Caco-2 (cell line): ENCODE measurements around the gene C4orf50. TPM values are rescaled to one million over a fixed set of nuclear protein-coding genes. Genes with fewer than 3 reads are reported as not detected.

Experiments used
- BruUV-seq: library from RNA; stranded (reverse); fragments of 400-500 nt; replicated peaks from 2 replicates; lab custom pipeline; 2021; lab: Mats Ljungman, UMichigan
- CTCF ChIA-PET: fragments of 300-600 bp; sonication (Branson Sonifier 250); formaldehyde crosslinking; loops from one replicate; lab custom pipeline; 2022; ENCODE audit warnings: antibody characterized with exemption; lab: Charles Lee
- POLR2A ChIA-PET: fragments of 300-600 bp; sonication (Branson Sonifier 250); formaldehyde crosslinking; loops from one replicate; lab custom pipeline; 2022; ENCODE audit warnings: antibody characterized with exemption; lab: Charles Lee
- DNase-seq, 2 experiments: peaks; one replicate each; pipeline versions ENCODE4 v3.0.0 to v3.0.0-alpha.2; 2020 to 2022
- H3K27me3 ChIP-seq: replicated peaks from 2 replicates; pipeline ENCODE4 v1.6.0; 2011; ENCODE audit warnings: low read length; ENCODE audit not compliant: control insufficient read depth, insufficient read depth
- H3K36me3 ChIP-seq: 2 replicates; pipeline ENCODE4 v1.5.1; 2011; ENCODE audit warnings: low read length; ENCODE audit not compliant: control insufficient read depth, insufficient read depth
- H3K4me1 ChIP-seq: fragments of 250-450 bp; sonication (Bioruptor Pico); 2 replicates; pipeline ENCODE4 v1.5.1; 2020; ENCODE audit warnings: mild to moderate bottlenecking
- H3K4me3 ChIP-seq: 2 replicates; pipeline ENCODE4 v1.5.1; 2011; ENCODE audit warnings: low read depth, mild to moderate bottlenecking, control low read depth, low read length
- H3K9me3 ChIP-seq: fragments of 250-450 bp; sonication (Bioruptor Pico); 2 replicates; pipeline ENCODE4 v1.5.1; 2020; ENCODE audit warnings: mild to moderate bottlenecking, moderate library complexity
- H3K27ac Mint-ChIP-seq: one replicate; pipeline ENCODE4 v1.8.0; 2022; ENCODE audit warnings: mixed read lengths; ENCODE audit not compliant: unreplicated experiment
- H3K27me3 Mint-ChIP-seq: one replicate; pipeline ENCODE4 v1.8.0; 2022; ENCODE audit warnings: mixed read lengths; ENCODE audit not compliant: insufficient read depth, unreplicated experiment
- H3K36me3 Mint-ChIP-seq: one replicate; pipeline ENCODE4 v1.8.0; 2022; ENCODE audit warnings: mild to moderate bottlenecking, mixed read lengths; ENCODE audit not compliant: insufficient read depth, unreplicated experiment
- H3K4me1 Mint-ChIP-seq: one replicate; pipeline ENCODE4 v1.8.0; 2022; ENCODE audit warnings: low read depth, mixed read lengths; ENCODE audit not compliant: unreplicated experiment
- H3K4me3 Mint-ChIP-seq: one replicate; pipeline ENCODE4 v1.8.0; 2022; ENCODE audit warnings: mild to moderate bottlenecking, moderate library complexity, mixed read lengths; ENCODE audit not compliant: unreplicated experiment
- H3K9me3 Mint-ChIP-seq: one replicate; pipeline ENCODE4 v1.8.0; 2022; ENCODE audit warnings: mixed read lengths; ENCODE audit not compliant: unreplicated experiment
- CTCF ChIP-seq, 2 experiments: fragments of 200-600 bp in 1 of 2; IDR thresholded peaks; 1 replicate in 1 of 2; 2 replicates in 1 of 2; pipeline versions ENCODE4 v1.5.1 to v1.8.0; 2011 to 2022; ENCODE audit warnings: antibody characterized with exemption in 1 of 2, control low read depth in 1 of 2, inconsistent platforms in 1 of 2, low read depth in 1 of 2, low read length in 1 of 2, mild to moderate bottlenecking in 1 of 2, moderate library complexity in 1 of 2; ENCODE audit not compliant: insufficient read depth in 1 of 2, severe bottlenecking in 1 of 2, unreplicated experiment in 1 of 2
- intact Hi-C: fragments of 100-400 bp; cut with micrococcal nuclease; formaldehyde crosslinking; loops from one replicate; pipeline ENCODE4 v1.10.0; 2022; ENCODE audit not compliant: unreplicated experiment
- total RNA-seq: library from RNA; stranded (reverse); gene quantifications from 2 replicates; pipeline ENCODE4 v1.2.3, GENCODE V29; 2022

C4orf50 gene
- total RNA-seq, 1 experiment from 2014 or later, result not detected

GRCh38 chr4:6030679-6031078 is 12.4 kb upstream of the C4orf50 start:
- no peaks in the 10 kb centered on the region for H3K27me3 ChIP-seq
- no peak for DNase-seq
- no peaks in the 10 kb centered on the region for H3K9me3 Mint-ChIP-seq
- H3K36me3 ChIP-seq, result no peaks in the 10 kb centered on the region
- intact Hi-C loops, result no loop called here
- H3K4me3 Mint-ChIP-seq, result no peak overlapping the region
- no peaks in the 10 kb centered on the region for H3K36me3 Mint-ChIP-seq
- H3K9me3 ChIP-seq, result no peaks in the 10 kb centered on the region
- no peak overlapping the region for H3K27ac Mint-ChIP-seq
- no peaks in the 10 kb centered on the region for H3K4me1 ChIP-seq
- BruUV-seq, result no TSS peak
- no peaks in the 10 kb centered on the region for H3K4me1 Mint-ChIP-seq
- no peak overlapping the region for H3K4me3 ChIP-seq
- no peak for TF ChIP-seq CTCF (IDR thresholded peaks at IDR 0.05; ENCODE audit: insufficient read depth in 1 of 2, low read depth in 1 of 2, low read length in 1 of 2, severe bottlenecking in 1 of 2, unreplicated experiment in 1 of 2)
- ChIA-PET POLR2A (no interaction called here), CTCF (no interaction called here)
- H3K27me3 Mint-ChIP-seq, result peaks cover 25% of the 10 kb centered on the region

- H3K4me1 Mint-ChIP-seq, result no peaks in the 10 kb centered on the region
- Histone ChIP-seq H3K4me1 (no peaks in the 10 kb centered on the region), H3K27me3 (no peaks in the 10 kb centered on the region), H3K4me3 (no peak overlapping the region), H3K36me3 (no peaks in the 10 kb centered on the region), H3K9me3 (no peaks in the 10 kb centered on the region)
- no peak for DNase-seq
- no TSS peak for BruUV-seq
- POLR2A ChIA-PET, result no interaction called here
- no peak for TF ChIP-seq CTCF (IDR thresholded peaks at IDR 0.05; ENCODE audit: insufficient read depth in 1 of 2, low read depth in 1 of 2, low read length in 1 of 2, severe bottlenecking in 1 of 2, unreplicated experiment in 1 of 2)
- no peaks in the 10 kb centered on the region for H3K36me3 Mint-ChIP-seq
- H3K9me3 Mint-ChIP-seq, result no peaks in the 10 kb centered on the region
- H3K4me3 Mint-ChIP-seq, result no peak overlapping the region
- CTCF ChIA-PET, result no interaction called here
- intact Hi-C loops, result no loop called here
- no peak overlapping the region for H3K27ac Mint-ChIP-seq
- peaks cover 22% of the 10 kb centered on the region for H3K27me3 Mint-ChIP-seq
Observed at GRCh38 chr4:6029254-6029653, 11.0 kb upstream of the C4orf50 start.

GRCh38 chr4:6028168-6028567 is 9.9 kb upstream of the C4orf50 start:
- Histone ChIP-seq H3K4me1 (no peaks in the 10 kb centered on the region), H3K27me3 (no peaks in the 10 kb centered on the region), H3K4me3 (no peak overlapping the region), H3K36me3 (no peaks in the 10 kb centered on the region), H3K9me3 (no peaks in the 10 kb centered on the region)
- Mint-ChIP-seq H3K4me1 (no peaks in the 10 kb centered on the region), H3K27me3 (peaks cover 21% of the 10 kb centered on the region), H3K9me3 (no peaks in the 10 kb centered on the region), H3K4me3 (no peak overlapping the region), H3K36me3 (no peaks in the 10 kb centered on the region), H3K27ac (no peak overlapping the region)
- DNase-seq, result no peak
- intact Hi-C loops, result no loop called here
- TF ChIP-seq CTCF (IDR thresholded peaks at IDR 0.05; ENCODE audit: insufficient read depth in 1 of 2, low read depth in 1 of 2, low read length in 1 of 2, severe bottlenecking in 1 of 2, unreplicated experiment in 1 of 2), result no peak
- CTCF ChIA-PET, result no interaction called here
- POLR2A ChIA-PET, result no interaction called here
- no TSS peak for BruUV-seq
